Natural killer cell (primary cell): ENCODE data around the gene AP1G1. TPM values are rescaled to one million over a fixed set of nuclear protein-coding genes. Genes with fewer than 3 reads are reported as not detected.
A peak's percentile ranks its signal among the peaks of the same experiment; 100 is the strongest.
"Not testable (repeated sequence)": the region's sequence is repeated elsewhere in the genome, so short reads cannot be mapped to it uniquely, and the experiment has no call there.

Experiments
- ATAC-seq, 3 donors: fragments of 150-1000 bp in 2 of 3; fragments of 200-7000 bp in 1 of 3; cut with Tn5 transposase; 1 replicate in 1 of 3; 2 replicates in 2 of 3; pipeline ENCODE4 v1.10.0; 2021; ENCODE audit warnings: mild to moderate bottlenecking in 2 of 3, moderate library complexity in 2 of 3
- DNase-seq, 2 donors: peaks; one replicate each; pipeline versions ENCODE4 v3.0.0 to v3.0.0-alpha.2; 2013 to 2021; ENCODE audit warnings: mixed read lengths in 1 of 2
- H3K27ac ChIP-seq: one replicate; pipeline ENCODE4 v1.5.1; 2013; ENCODE audit warnings: mild to moderate bottlenecking, low read length
- H3K27me3 ChIP-seq: one replicate; pipeline ENCODE4 v1.6.1; 2013; ENCODE audit warnings: low read length; ENCODE audit not compliant: control insufficient read depth, insufficient read depth
- H3K36me3 ChIP-seq: one replicate; pipeline ENCODE4 v1.6.1; 2013; ENCODE audit warnings: low read length; ENCODE audit not compliant: control insufficient read depth, insufficient read depth
- H3K4me1 ChIP-seq: one replicate; pipeline ENCODE4 v1.6.1; 2013; ENCODE audit warnings: low read length; ENCODE audit not compliant: control insufficient read depth, insufficient read depth
- H3K4me3 ChIP-seq: one replicate; pipeline ENCODE4 v1.5.1; 2013; ENCODE audit warnings: low read length
- H3K9me3 ChIP-seq: one replicate; pipeline ENCODE4 v1.6.1; 2013; ENCODE audit warnings: low read length; ENCODE audit not compliant: control insufficient read depth, insufficient read depth
- H3K27ac Mint-ChIP-seq, 2 donors: one replicate each; pipeline ENCODE4 v1.8.0; 2022; ENCODE audit warnings: mild to moderate bottlenecking in 2 of 2, mixed read lengths in 2 of 2, moderate library complexity in 1 of 2
- H3K27me3 Mint-ChIP-seq, 2 donors: one replicate each; pipeline ENCODE4 v1.8.0; 2022; ENCODE audit warnings: low read depth in 2 of 2, mixed read lengths in 2 of 2
- H3K36me3 Mint-ChIP-seq: one replicate; pipeline ENCODE4 v1.8.0; 2022; ENCODE audit warnings: mixed read lengths
- H3K4me1 Mint-ChIP-seq, 2 donors: one replicate each; pipeline ENCODE4 v1.8.0; 2022; ENCODE audit warnings: mixed read lengths in 2 of 2
- H3K4me3 Mint-ChIP-seq: one replicate; pipeline ENCODE4 v1.8.0; 2022; ENCODE audit warnings: mild to moderate bottlenecking, moderate library complexity, mixed read lengths
- H3K9me3 Mint-ChIP-seq, 2 donors: one replicate each; pipeline ENCODE4 v1.8.0; 2022; ENCODE audit warnings: mixed read lengths in 2 of 2
- CTCF ChIP-seq: fragments of 200-600 bp; IDR thresholded peaks from one replicate; pipeline ENCODE4 v1.8.0; 2022; ENCODE audit warnings: antibody characterized with exemption
- WGBS: methylation state at CpG from one replicate; pipeline ENCODE4 v1.1.7; 2013; ENCODE audit warnings: missing lambda C conversion rate; ENCODE audit not compliant: insufficient coverage; 5-methylcytosine and 5-hydroxymethylcytosine counted together
- intact Hi-C: fragments of 100-400 bp; cut with micrococcal nuclease; formaldehyde crosslinking; loops from one replicate; pipeline ENCODE4 v1.14.2; 2022
- total RNA-seq, 4 donors: library from RNA; stranded (reverse); fragments of 120-200 nt in 1 of 4; gene quantifications; one replicate each; pipeline versions ENCODE4 v1.2.3 to v1.2.4, GENCODE V29; 2013 to 2022

The AP1G1 gene
- total RNA-seq, 3 donors from 2014 or later (not counting 1 experiment from before 2014, with no cell fraction given): 176 to 212 (median 188) TPM

GRCh38 chr16:71794943-71795342 lies 13.7 kb downstream of the AP1G1 start:
- Mint-ChIP-seq H3K36me3 (no peaks in the 10 kb centered on the region), H3K4me1 (peaks cover 60 to 62% of the 10 kb centered on the region in 2 donors), H3K27me3 (no peaks in the 10 kb centered on the region), H3K9me3 (no peaks in the 10 kb centered on the region), H3K4me3 (peak overlapping the region; percentile 1), H3K27ac (peak overlapping the region; percentile 81 to 90)
- ATAC-seq: no peak
- H3K27ac ChIP-seq: no peak overlapping the region
- H3K4me1 ChIP-seq: peaks cover 30% of the 10 kb centered on the region
- H3K36me3 ChIP-seq: peaks cover 11% of the 10 kb centered on the region
- no peak for DNase-seq
- TF ChIP-seq CTCF: no peak
- intact Hi-C loops: no loop called here
- no peaks in the 10 kb centered on the region for H3K9me3 ChIP-seq
- H3K4me3 ChIP-seq: no peak overlapping the region
- no peaks in the 10 kb centered on the region for H3K27me3 ChIP-seq
- 31% methylated on average over 1 of the region's 1 CpG for WGBS

- 100% methylated on average over 1 of the region's 1 CpG for WGBS
- no peak for ATAC-seq
- peak overlapping the region; percentile 15 to 59 for H3K27ac Mint-ChIP-seq
- Histone ChIP-seq H3K27ac (no peak overlapping the region), H3K9me3 (no peaks in the 10 kb centered on the region), H3K4me3 (no peak overlapping the region), H3K36me3 (peaks cover 16% of the 10 kb centered on the region), H3K4me1 (peaks cover 30% of the 10 kb centered on the region), H3K27me3 (no peaks in the 10 kb centered on the region)
- H3K36me3 Mint-ChIP-seq: no peaks in the 10 kb centered on the region
- no peak overlapping the region for H3K4me3 Mint-ChIP-seq
- no peaks in the 10 kb centered on the region for H3K9me3 Mint-ChIP-seq
- intact Hi-C loops: no loop called here
- H3K27me3 Mint-ChIP-seq: no peaks in the 10 kb centered on the region
- TF ChIP-seq CTCF: no peak
- no peak for DNase-seq
- peaks cover 66 to 67% of the 10 kb centered on the region in 2 donors for H3K4me1 Mint-ChIP-seq
Observed at GRCh38 chr16:71794018-71794417, 14.6 kb downstream of the AP1G1 start.

- H3K36me3 Mint-ChIP-seq: no peaks in the 10 kb centered on the region
- peaks cover 68 to 69% of the 10 kb centered on the region in 2 donors for H3K4me1 Mint-ChIP-seq
- intact Hi-C loops: no loop called here
Observed at GRCh38 chr16:71792176-71792575, 16.5 kb downstream of the AP1G1 start.

GRCh38 chr16:71790329-71790728 lies 18.3 kb downstream of the AP1G1 start:
- WGBS: 92% methylated on average over 1 of the region's 3 CpGs
- H3K4me3 ChIP-seq, H3K27ac ChIP-seq, H3K27me3 Mint-ChIP-seq, DNase-seq, H3K36me3 Mint-ChIP-seq, intact Hi-C loops, H3K27me3 ChIP-seq, H3K9me3 Mint-ChIP-seq, H3K9me3 ChIP-seq: not testable (repeated sequence)
- Histone ChIP-seq H3K36me3 (peaks cover 28% of the 10 kb centered on the region), H3K4me1 (peaks cover 22% of the 10 kb centered on the region)
- peak overlapping the region; percentile 7 for H3K4me3 Mint-ChIP-seq
- peak overlapping the region; percentile 67 to 72 for H3K27ac Mint-ChIP-seq
- peak in 1 of 3 donors; percentile 25 for ATAC-seq
- peaks cover 51 to 55% of the 10 kb centered on the region in 2 donors for H3K4me1 Mint-ChIP-seq

More at GRCh38 chr16:71792176-71792575, 16.5 kb downstream of the AP1G1 start:
- no peaks in the 10 kb centered on the region for H3K27me3 Mint-ChIP-seq
- no peak overlapping the region for H3K4me3 Mint-ChIP-seq
- H3K27ac ChIP-seq: no peak overlapping the region
- H3K36me3 ChIP-seq: peaks cover 29% of the 10 kb centered on the region
- peaks cover 30% of the 10 kb centered on the region for H3K4me1 ChIP-seq
- DNase-seq (no peak), ATAC-seq (no peak)
- TF ChIP-seq CTCF: no peak
- H3K4me3 ChIP-seq: no peak overlapping the region
- H3K27ac Mint-ChIP-seq: peak overlapping the region; percentile 0 to 26
- 71% methylated on average over 3 of the region's 3 CpGs for WGBS
- no peaks in the 10 kb centered on the region for H3K9me3 ChIP-seq
- no peaks in the 10 kb centered on the region for H3K9me3 Mint-ChIP-seq
- no peaks in the 10 kb centered on the region for H3K27me3 ChIP-seq
